ENCODE measurements around the gene CD40. TPM values are rescaled to one million over a fixed set of nuclear protein-coding genes. Genes with fewer than 3 reads are reported as not detected.

CD40 gene
- total RNA-seq, 1 donor from 2014 or later, result 1.6 TPM

DNA sequence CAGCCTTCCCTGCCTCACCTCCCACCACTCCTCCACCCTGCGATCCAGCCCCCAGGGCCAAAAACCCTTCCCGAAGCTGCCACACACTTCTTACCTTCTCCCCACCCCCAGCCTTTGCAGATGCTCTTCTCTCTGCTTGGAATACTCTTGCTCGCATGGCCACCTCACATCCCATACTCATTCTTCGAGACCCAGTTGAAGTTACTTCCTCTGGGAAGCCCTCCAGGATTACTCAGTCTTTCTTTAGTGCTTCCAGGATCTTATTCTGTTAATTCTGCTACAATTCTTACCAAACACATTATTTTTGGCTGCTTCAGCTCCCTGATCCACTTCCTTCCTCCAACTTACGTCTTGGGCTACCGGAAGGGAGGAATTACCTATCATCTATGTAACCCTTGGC, 54.3 kb downstream of the CD40 start:
- no peak for DNase-seq (ENCODE audit: extremely low spot score, unreplicated experiment)
- TF ChIP-seq, protein P1, sequence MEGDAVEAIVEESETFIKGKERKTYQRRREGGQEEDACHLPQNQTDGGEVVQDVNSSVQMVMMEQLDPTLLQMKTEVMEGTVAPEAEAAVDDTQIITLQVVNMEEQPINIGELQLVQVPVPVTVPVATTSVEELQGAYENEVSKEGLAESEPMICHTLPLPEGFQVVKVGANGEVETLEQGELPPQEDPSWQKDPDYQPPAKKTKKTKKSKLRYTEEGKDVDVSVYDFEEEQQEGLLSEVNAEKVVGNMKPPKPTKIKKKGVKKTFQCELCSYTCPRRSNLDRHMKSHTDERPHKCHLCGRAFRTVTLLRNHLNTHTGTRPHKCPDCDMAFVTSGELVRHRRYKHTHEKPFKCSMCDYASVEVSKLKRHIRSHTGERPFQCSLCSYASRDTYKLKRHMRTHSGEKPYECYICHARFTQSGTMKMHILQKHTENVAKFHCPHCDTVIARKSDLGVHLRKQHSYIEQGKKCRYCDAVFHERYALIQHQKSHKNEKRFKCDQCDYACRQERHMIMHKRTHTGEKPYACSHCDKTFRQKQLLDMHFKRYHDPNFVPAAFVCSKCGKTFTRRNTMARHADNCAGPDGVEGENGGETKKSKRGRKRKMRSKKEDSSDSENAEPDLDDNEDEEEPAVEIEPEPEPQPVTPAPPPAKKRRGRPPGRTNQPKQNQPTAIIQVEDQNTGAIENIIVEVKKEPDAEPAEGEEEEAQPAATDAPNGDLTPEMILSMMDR (IDR thresholded peaks at IDR 0.05), result no peak
- Mint-ChIP-seq H3K36me3 (ENCODE audit: unreplicated experiment) (no peaks in the 10 kb centered on the region), H3K4me1 (ENCODE audit: unreplicated experiment) (peaks cover 2% of the 10 kb centered on the region), H3K4me3 (ENCODE audit: unreplicated experiment) (no peak overlapping the region), H3K27me3 (ENCODE audit: unreplicated experiment) (peaks cover 46% of the 10 kb centered on the region), H3K27ac (ENCODE audit: unreplicated experiment) (no peak overlapping the region), H3K9me3 (ENCODE audit: unreplicated experiment) (no peaks in the 10 kb centered on the region)

DNA sequence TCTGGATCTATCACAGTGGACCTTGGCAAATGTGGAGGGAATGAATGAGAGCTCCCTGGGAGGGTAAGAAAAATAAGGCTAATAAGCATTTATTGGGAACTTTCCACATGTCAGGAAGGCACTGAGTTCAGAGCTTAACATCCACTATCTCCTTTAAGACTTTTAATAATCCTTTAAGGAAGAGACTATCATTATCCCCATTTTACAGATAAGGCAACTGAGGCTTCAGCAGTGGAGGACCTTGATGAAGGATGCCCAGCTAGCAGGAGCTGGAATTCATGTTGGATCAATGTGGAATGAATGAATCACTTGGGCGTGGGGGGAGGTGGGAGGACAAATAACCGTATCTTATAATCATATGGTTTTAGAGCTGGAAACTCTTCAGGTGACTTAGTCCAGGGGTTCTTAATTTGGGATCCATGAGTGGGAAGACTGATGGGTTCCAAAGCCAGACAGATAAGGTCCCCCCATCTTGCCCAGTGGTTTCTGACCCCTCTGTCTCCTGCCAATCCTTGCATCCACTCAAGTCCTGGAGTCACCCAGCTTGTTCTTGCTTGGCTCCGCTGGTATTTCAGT, 54.9 kb downstream of the CD40 start:
- TF ChIP-seq, protein P1 (IDR thresholded peaks at IDR 0.05), result no peak
- no peaks in the 10 kb centered on the region for H3K9me3 Mint-ChIP-seq (ENCODE audit: unreplicated experiment)
- H3K36me3 Mint-ChIP-seq (ENCODE audit: unreplicated experiment), result no peaks in the 10 kb centered on the region
- no peak overlapping the region for H3K27ac Mint-ChIP-seq (ENCODE audit: unreplicated experiment)
- DNase-seq (ENCODE audit: extremely low spot score, unreplicated experiment), result no peak
- no peak overlapping the region for H3K4me3 Mint-ChIP-seq (ENCODE audit: unreplicated experiment)
- H3K4me1 Mint-ChIP-seq (ENCODE audit: unreplicated experiment), result peaks cover 2% of the 10 kb centered on the region
- H3K27me3 Mint-ChIP-seq (ENCODE audit: unreplicated experiment), result peaks cover 46% of the 10 kb centered on the region

DNA sequence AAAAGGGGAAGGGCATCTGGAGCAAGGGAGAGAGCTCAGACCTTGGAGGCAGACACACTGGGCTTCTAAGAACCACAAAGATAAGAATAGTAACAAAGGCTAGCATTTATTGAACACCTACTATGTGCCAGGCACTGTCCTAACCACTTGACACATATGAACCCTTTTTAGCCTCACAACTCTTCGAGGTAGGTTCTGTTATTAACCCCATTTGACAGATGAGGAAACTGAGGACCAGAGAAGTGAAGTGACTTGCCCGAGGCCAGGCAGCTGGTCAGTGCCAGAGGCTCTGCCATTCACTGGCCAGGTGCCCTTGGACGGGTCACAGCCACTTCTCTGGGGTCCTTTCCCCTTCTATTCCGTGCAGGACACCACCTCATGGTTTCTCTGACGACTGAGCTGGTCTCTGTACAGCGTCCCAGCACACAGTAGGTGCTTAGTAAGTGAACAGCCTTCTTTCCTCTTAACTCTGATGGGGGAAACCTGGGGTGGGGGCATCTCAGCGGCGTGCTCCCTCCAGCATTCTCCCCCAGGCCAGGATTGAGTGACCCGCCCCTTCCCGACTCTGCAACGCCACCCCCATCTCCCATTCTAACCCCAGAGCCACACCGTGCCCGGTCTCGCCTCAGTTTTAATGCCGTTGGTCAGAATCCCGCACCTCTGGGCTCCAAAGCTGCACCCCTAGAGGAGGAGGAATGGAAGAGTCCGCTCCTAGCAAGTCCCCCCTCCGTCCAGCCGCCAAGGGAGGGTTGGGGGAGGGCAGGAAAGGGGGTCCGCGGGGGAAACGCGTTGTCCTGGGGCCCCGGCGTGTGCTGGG, 55.7 kb downstream of the CD40 start:
- H3K27ac Mint-ChIP-seq (ENCODE audit: unreplicated experiment), result no peak overlapping the region
- DNase-seq (ENCODE audit: extremely low spot score, unreplicated experiment), result no peak
- peaks cover 2% of the 10 kb centered on the region for H3K4me1 Mint-ChIP-seq (ENCODE audit: unreplicated experiment)
- TF ChIP-seq, protein P1 (IDR thresholded peaks at IDR 0.05), result no peak
- no peaks in the 10 kb centered on the region for H3K36me3 Mint-ChIP-seq (ENCODE audit: unreplicated experiment)
- H3K27me3 Mint-ChIP-seq (ENCODE audit: unreplicated experiment), result peaks cover 46% of the 10 kb centered on the region
- H3K9me3 Mint-ChIP-seq (ENCODE audit: unreplicated experiment), result no peaks in the 10 kb centered on the region
- no peak overlapping the region for H3K4me3 Mint-ChIP-seq (ENCODE audit: unreplicated experiment)

DNA sequence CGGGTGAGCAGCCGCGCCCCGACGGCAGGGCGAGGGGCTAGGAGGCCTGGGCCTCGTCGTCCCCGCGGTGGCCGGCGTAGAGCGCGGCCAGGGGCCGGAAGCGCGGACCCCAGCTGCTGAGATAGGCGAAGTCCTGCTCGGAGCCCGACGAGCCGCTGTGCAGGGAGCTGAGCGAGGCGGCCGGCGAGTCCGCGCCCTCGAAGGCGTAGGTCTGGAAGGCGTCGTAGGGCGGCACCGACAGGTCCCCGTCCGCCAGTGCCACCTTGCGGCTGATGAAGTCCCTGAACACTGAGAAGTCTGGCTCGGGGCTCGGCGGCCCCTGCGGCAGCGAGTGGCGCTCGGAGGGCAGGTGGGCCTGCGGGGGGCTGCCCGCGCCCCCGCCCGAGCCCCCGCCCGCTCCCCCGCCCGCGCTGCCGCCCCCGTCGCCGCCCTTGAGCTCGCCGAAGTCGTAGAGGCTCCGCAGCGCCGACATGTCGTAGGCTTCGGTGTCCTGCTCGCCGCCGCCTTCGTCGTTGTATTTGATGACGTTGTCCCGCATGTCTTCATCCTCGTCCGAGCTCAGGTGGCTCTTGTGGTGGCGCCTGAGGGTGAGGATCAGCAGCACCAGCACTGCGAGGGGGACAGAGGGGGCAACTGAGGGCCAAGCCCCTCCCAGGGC, 56.5 kb downstream of the CD40 start:
- no peaks in the 10 kb centered on the region for H3K9me3 Mint-ChIP-seq (ENCODE audit: unreplicated experiment)
- no peak overlapping the region for H3K27ac Mint-ChIP-seq (ENCODE audit: unreplicated experiment)
- H3K27me3 Mint-ChIP-seq (ENCODE audit: unreplicated experiment), result peaks cover 49% of the 10 kb centered on the region
- TF ChIP-seq, protein P1 (IDR thresholded peaks at IDR 0.05), result peak; percentile 65
- H3K4me3 Mint-ChIP-seq (ENCODE audit: unreplicated experiment), result no peak overlapping the region
- H3K4me1 Mint-ChIP-seq (ENCODE audit: unreplicated experiment), result peaks cover 2% of the 10 kb centered on the region
- DNase-seq (ENCODE audit: extremely low spot score, unreplicated experiment), result no peak
- no peaks in the 10 kb centered on the region for H3K36me3 Mint-ChIP-seq (ENCODE audit: unreplicated experiment)

DNA sequence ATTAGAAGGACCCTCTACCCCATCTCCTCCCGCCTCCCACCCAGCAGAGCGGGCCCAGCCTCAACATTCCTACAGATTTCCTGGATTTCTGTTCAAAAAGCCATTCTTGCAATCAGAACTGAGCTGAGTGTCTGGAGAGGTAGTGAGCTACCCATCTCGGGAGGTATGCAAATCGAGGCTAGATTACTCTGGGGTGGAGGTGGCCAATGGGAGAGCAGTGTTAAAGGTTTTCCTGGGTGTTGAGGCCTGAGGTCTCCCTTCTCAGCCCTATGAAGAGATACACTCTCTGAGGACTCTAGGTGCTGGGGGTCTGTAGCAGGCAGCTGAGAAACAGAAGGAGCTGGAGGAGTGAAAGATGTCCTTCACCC, 57.0 kb downstream of the CD40 start:
- Mint-ChIP-seq H3K36me3 (ENCODE audit: unreplicated experiment) (no peaks in the 10 kb centered on the region), H3K27me3 (ENCODE audit: unreplicated experiment) (peaks cover 49% of the 10 kb centered on the region), H3K27ac (ENCODE audit: unreplicated experiment) (no peak overlapping the region), H3K4me1 (ENCODE audit: unreplicated experiment) (peaks cover 2% of the 10 kb centered on the region), H3K9me3 (ENCODE audit: unreplicated experiment) (no peaks in the 10 kb centered on the region), H3K4me3 (ENCODE audit: unreplicated experiment) (no peak overlapping the region)
- DNase-seq (ENCODE audit: extremely low spot score, unreplicated experiment), result no peak
- TF ChIP-seq, protein P1 (IDR thresholded peaks at IDR 0.05), result no peak
